NCI-H187 treated with DMSO at 0.1 percent for 48 hours (cell line): ENCODE results near the gene PEDS1.
"Not testable (repeated sequence)": the region's sequence is repeated elsewhere in the genome, so short reads cannot be mapped to it uniquely, and the experiment has no call there.

ENCODE experiments used
- DNase-seq: peaks from one replicate; lab custom pipeline; 2025; lab: John Stamatoyannopoulos, UW

The PEDS1 gene

GRCh38 chr20:50163570-50164317 is 10.2 kb upstream of the PEDS1 start:
- no peak for DNase-seq

GRCh38 chr20:50161494-50161893 is 8.0 kb upstream of the PEDS1 start:
- DNase-seq, result not testable (repeated sequence)

GRCh38 chr20:50153153-50153499 is 397 bp downstream of the PEDS1 start:
- no peak for DNase-seq

- no peak for DNase-seq
These were observed 950 bp downstream of the PEDS1 start for GRCh38 chr20:50152394-50153152.

GRCh38 chr20:50151034-50151743 is 2.3 kb downstream of the PEDS1 start:
- DNase-seq, result no peak

- no peak for DNase-seq
These were observed 3.9 kb downstream of the PEDS1 start for GRCh38 chr20:50149481-50150254.

- DNase-seq, result no peak
These were observed 6.5 kb downstream of the PEDS1 start for GRCh38 chr20:50146732-50147662.

GRCh38 chr20:50146214-50146613 is 7.3 kb downstream of the PEDS1 start:
- no peak for DNase-seq

GRCh38 chr20:50145566-50145965 is 8.0 kb downstream of the PEDS1 start:
- DNase-seq, result no peak

GRCh38 chr20:50144362-50144761 is 9.2 kb downstream of the PEDS1 start:
- no peak for DNase-seq

GRCh38 chr20:50142812-50143211 is 10.7 kb downstream of the PEDS1 start:
- DNase-seq, result no peak

GRCh38 chr20:50141811-50142561 is 11.5 kb downstream of the PEDS1 start:
- DNase-seq, result no peak

- no peak for DNase-seq
These were observed 12.4 kb downstream of the PEDS1 start for GRCh38 chr20:50141018-50141675.

- DNase-seq, result no peak
These were observed 13.1 kb downstream of the PEDS1 start for GRCh38 chr20:50140339-50140859.

GRCh38 chr20:50138479-50139393 is 14.8 kb downstream of the PEDS1 start:
- no peak for DNase-seq

- DNase-seq, result no peak
These were observed 15.4 kb downstream of the PEDS1 start for GRCh38 chr20:50138120-50138478.

- not testable (repeated sequence) for DNase-seq
These were observed 15.8 kb downstream of the PEDS1 start for GRCh38 chr20:50137702-50138101.

GRCh38 chr20:50136822-50137599 is 16.5 kb downstream of the PEDS1 start:
- no peak for DNase-seq
